ENCODE data around the gene GPR15. TPM values are rescaled to one million over a fixed set of nuclear protein-coding genes. Genes with fewer than 3 reads are reported as not detected.

Gene GPR15
- polyA plus RNA-seq, 2 donors, result 0.31 to 0.86 TPM

GRCh38 chr3:98528474-98529346, 3.1 kb upstream of the GPR15 start:
- Histone ChIP-seq H3K4me1 (ENCODE audit: control insufficient read depth in 2 of 2, insufficient read depth in 2 of 2, low read length in 1 of 2) (no peaks in the 10 kb centered on the region), H3K9me3 (ENCODE audit: control insufficient read depth in 2 of 2, insufficient read depth in 1 of 2, low read depth in 1 of 2, low read length in 1 of 2) (no peaks in the 10 kb centered on the region), H3K36me3 (ENCODE audit: control insufficient read depth in 2 of 2, insufficient read depth in 2 of 2, low read length in 1 of 2) (no peaks in the 10 kb centered on the region), H3K4me3 (ENCODE audit: low read depth in 1 of 2, low read length in 2 of 2) (no peak overlapping the region), H3K27ac (ENCODE audit: low read depth in 2 of 2, low read length in 1 of 2) (peak overlapping the region in 1 of 2 donors; percentile 14), H3K27me3 (ENCODE audit: control insufficient read depth in 1 of 2, insufficient read depth in 2 of 2, low read length in 2 of 2) (no peaks in the 10 kb centered on the region)
- 46 to 48% methylated on average over 4 of the region's 4 CpGs for WGBS, 2 donors

- no peak overlapping the region for H3K27ac ChIP-seq (ENCODE audit: low read depth in 2 of 2, low read length in 1 of 2)
- WGBS, 2 donors, result 86% methylated on average over 8 of the region's 8 CpGs
Observed at GRCh38 chr3:98529856-98530459, 1.8 kb upstream of the GPR15 start.

GRCh38 chr3:98530676-98531075, 1.1 kb upstream of the GPR15 start:
- H3K9me3 ChIP-seq (ENCODE audit: control insufficient read depth in 2 of 2, insufficient read depth in 1 of 2, low read depth in 1 of 2, low read length in 1 of 2), result no peaks in the 10 kb centered on the region
- 87 to 95% methylated on average over 2 of the region's 2 CpGs for WGBS, 2 donors
- H3K4me3 ChIP-seq (ENCODE audit: low read depth in 1 of 2, low read length in 2 of 2), result no peak overlapping the region
- H3K27ac ChIP-seq (ENCODE audit: low read depth in 2 of 2, low read length in 1 of 2), result no peak overlapping the region
- H3K36me3 ChIP-seq (ENCODE audit: control insufficient read depth in 2 of 2, insufficient read depth in 2 of 2, low read length in 1 of 2), result no peaks in the 10 kb centered on the region
- H3K27me3 ChIP-seq (ENCODE audit: control insufficient read depth in 1 of 2, insufficient read depth in 2 of 2, low read length in 2 of 2), result no peaks in the 10 kb centered on the region
- H3K4me1 ChIP-seq (ENCODE audit: control insufficient read depth in 2 of 2, insufficient read depth in 2 of 2, low read length in 1 of 2), result no peaks in the 10 kb centered on the region

More at GRCh38 chr3:98529856-98530459, 1.8 kb upstream of the GPR15 start:
- H3K9me3 ChIP-seq (ENCODE audit: control insufficient read depth in 2 of 2, insufficient read depth in 1 of 2, low read depth in 1 of 2, low read length in 1 of 2), result no peaks in the 10 kb centered on the region
- H3K27me3 ChIP-seq (ENCODE audit: control insufficient read depth in 1 of 2, insufficient read depth in 2 of 2, low read length in 2 of 2), result no peaks in the 10 kb centered on the region
- no peaks in the 10 kb centered on the region for H3K4me1 ChIP-seq (ENCODE audit: control insufficient read depth in 2 of 2, insufficient read depth in 2 of 2, low read length in 1 of 2)
- H3K4me3 ChIP-seq (ENCODE audit: low read depth in 1 of 2, low read length in 2 of 2), result no peak overlapping the region
- no peaks in the 10 kb centered on the region for H3K36me3 ChIP-seq (ENCODE audit: control insufficient read depth in 2 of 2, insufficient read depth in 2 of 2, low read length in 1 of 2)

- peak overlapping the region; percentile 8 to 16 for H3K4me3 ChIP-seq (ENCODE audit: low read depth in 1 of 2, low read length in 2 of 2)
- WGBS, 2 donors, result 81 to 87% methylated on average over 5 of the region's 5 CpGs
Observed at GRCh38 chr3:98532275-98532637, 478 bp downstream of the GPR15 start.

GRCh38 chr3:98532709-98533571, 1.2 kb downstream of the GPR15 start:
- no peaks in the 10 kb centered on the region for H3K9me3 ChIP-seq (ENCODE audit: control insufficient read depth in 2 of 2, insufficient read depth in 1 of 2, low read depth in 1 of 2, low read length in 1 of 2)
- no peaks in the 10 kb centered on the region for H3K36me3 ChIP-seq (ENCODE audit: control insufficient read depth in 2 of 2, insufficient read depth in 2 of 2, low read length in 1 of 2)
- peak overlapping the region; percentile 8 to 16 for H3K4me3 ChIP-seq (ENCODE audit: low read depth in 1 of 2, low read length in 2 of 2)
- H3K27me3 ChIP-seq (ENCODE audit: control insufficient read depth in 1 of 2, insufficient read depth in 2 of 2, low read length in 2 of 2), result no peaks in the 10 kb centered on the region
- peak overlapping the region in 1 of 2 donors; percentile 4 for H3K27ac ChIP-seq (ENCODE audit: low read depth in 2 of 2, low read length in 1 of 2)
- no peaks in the 10 kb centered on the region for H3K4me1 ChIP-seq (ENCODE audit: control insufficient read depth in 2 of 2, insufficient read depth in 2 of 2, low read length in 1 of 2)
- 82 to 84% methylated on average over 6 of the region's 6 CpGs for WGBS, 2 donors

More at GRCh38 chr3:98532275-98532637, 478 bp downstream of the GPR15 start:
- H3K4me1 ChIP-seq (ENCODE audit: control insufficient read depth in 2 of 2, insufficient read depth in 2 of 2, low read length in 1 of 2), result no peaks in the 10 kb centered on the region
- H3K27me3 ChIP-seq (ENCODE audit: control insufficient read depth in 1 of 2, insufficient read depth in 2 of 2, low read length in 2 of 2), result no peaks in the 10 kb centered on the region
- H3K9me3 ChIP-seq (ENCODE audit: control insufficient read depth in 2 of 2, insufficient read depth in 1 of 2, low read depth in 1 of 2, low read length in 1 of 2), result no peaks in the 10 kb centered on the region
- H3K36me3 ChIP-seq (ENCODE audit: control insufficient read depth in 2 of 2, insufficient read depth in 2 of 2, low read length in 1 of 2), result no peaks in the 10 kb centered on the region
- peak overlapping the region; percentile 4 to 18 for H3K27ac ChIP-seq (ENCODE audit: low read depth in 2 of 2, low read length in 1 of 2)

GRCh38 chr3:98534168-98534567, 2.4 kb downstream of the GPR15 start:
- no peaks in the 10 kb centered on the region for H3K9me3 ChIP-seq (ENCODE audit: control insufficient read depth in 2 of 2, insufficient read depth in 1 of 2, low read depth in 1 of 2, low read length in 1 of 2)
- H3K36me3 ChIP-seq (ENCODE audit: control insufficient read depth in 2 of 2, insufficient read depth in 2 of 2, low read length in 1 of 2), result no peaks in the 10 kb centered on the region
- H3K4me1 ChIP-seq (ENCODE audit: control insufficient read depth in 2 of 2, insufficient read depth in 2 of 2, low read length in 1 of 2), result no peaks in the 10 kb centered on the region
- H3K4me3 ChIP-seq (ENCODE audit: low read depth in 1 of 2, low read length in 2 of 2), result no peak overlapping the region
- WGBS, 2 donors, result 80 to 88% methylated on average over 2 of the region's 2 CpGs
- no peaks in the 10 kb centered on the region for H3K27me3 ChIP-seq (ENCODE audit: control insufficient read depth in 1 of 2, insufficient read depth in 2 of 2, low read length in 2 of 2)
- no peak overlapping the region for H3K27ac ChIP-seq (ENCODE audit: low read depth in 2 of 2, low read length in 1 of 2)

GRCh38 chr3:98534734-98535133, 3.0 kb downstream of the GPR15 start:
- no peak overlapping the region for H3K27ac ChIP-seq (ENCODE audit: low read depth in 2 of 2, low read length in 1 of 2)
- 82 to 85% methylated on average over 1 of the region's 1 CpG for WGBS, 2 donors
- H3K36me3 ChIP-seq (ENCODE audit: control insufficient read depth in 2 of 2, insufficient read depth in 2 of 2, low read length in 1 of 2), result no peaks in the 10 kb centered on the region
- H3K4me1 ChIP-seq (ENCODE audit: control insufficient read depth in 2 of 2, insufficient read depth in 2 of 2, low read length in 1 of 2), result no peaks in the 10 kb centered on the region
- H3K9me3 ChIP-seq (ENCODE audit: control insufficient read depth in 2 of 2, insufficient read depth in 1 of 2, low read depth in 1 of 2, low read length in 1 of 2), result no peaks in the 10 kb centered on the region
- H3K4me3 ChIP-seq (ENCODE audit: low read depth in 1 of 2, low read length in 2 of 2), result no peak overlapping the region
- H3K27me3 ChIP-seq (ENCODE audit: control insufficient read depth in 1 of 2, insufficient read depth in 2 of 2, low read length in 2 of 2), result no peaks in the 10 kb centered on the region

GRCh38 chr3:98536456-98537017, 4.8 kb downstream of the GPR15 start:
- Histone ChIP-seq H3K27me3 (ENCODE audit: control insufficient read depth in 1 of 2, insufficient read depth in 2 of 2, low read length in 2 of 2) (no peaks in the 10 kb centered on the region), H3K27ac (ENCODE audit: low read depth in 2 of 2, low read length in 1 of 2) (no peak overlapping the region), H3K4me3 (ENCODE audit: low read depth in 1 of 2, low read length in 2 of 2) (no peak overlapping the region), H3K9me3 (ENCODE audit: control insufficient read depth in 2 of 2, insufficient read depth in 1 of 2, low read depth in 1 of 2, low read length in 1 of 2) (no peaks in the 10 kb centered on the region), H3K4me1 (ENCODE audit: control insufficient read depth in 2 of 2, insufficient read depth in 2 of 2, low read length in 1 of 2) (no peaks in the 10 kb centered on the region), H3K36me3 (ENCODE audit: control insufficient read depth in 2 of 2, insufficient read depth in 2 of 2, low read length in 1 of 2) (no peaks in the 10 kb centered on the region)
- 75 to 79% methylated on average over 6 of the region's 6 CpGs for WGBS, 2 donors

GRCh38 chr3:98540346-98540745, 8.6 kb downstream of the GPR15 start:
- H3K27ac ChIP-seq (ENCODE audit: low read depth in 2 of 2, low read length in 1 of 2), result no peak overlapping the region
- WGBS, 2 donors, result 68 to 77% methylated on average over 3 of the region's 3 CpGs

More at GRCh38 chr3:98540346-98540745, 8.6 kb downstream of the GPR15 start:
- Histone ChIP-seq H3K36me3 (ENCODE audit: control insufficient read depth in 2 of 2, insufficient read depth in 2 of 2, low read length in 1 of 2) (no peaks in the 10 kb centered on the region), H3K27me3 (ENCODE audit: control insufficient read depth in 1 of 2, insufficient read depth in 2 of 2, low read length in 2 of 2) (no peaks in the 10 kb centered on the region), H3K4me1 (ENCODE audit: control insufficient read depth in 2 of 2, insufficient read depth in 2 of 2, low read length in 1 of 2) (no peaks in the 10 kb centered on the region), H3K9me3 (ENCODE audit: control insufficient read depth in 2 of 2, insufficient read depth in 1 of 2, low read depth in 1 of 2, low read length in 1 of 2) (no peaks in the 10 kb centered on the region), H3K4me3 (ENCODE audit: low read depth in 1 of 2, low read length in 2 of 2) (no peak overlapping the region)
